ENCODE measurements around the gene ZNF10.

Gene ZNF10

DNA sequence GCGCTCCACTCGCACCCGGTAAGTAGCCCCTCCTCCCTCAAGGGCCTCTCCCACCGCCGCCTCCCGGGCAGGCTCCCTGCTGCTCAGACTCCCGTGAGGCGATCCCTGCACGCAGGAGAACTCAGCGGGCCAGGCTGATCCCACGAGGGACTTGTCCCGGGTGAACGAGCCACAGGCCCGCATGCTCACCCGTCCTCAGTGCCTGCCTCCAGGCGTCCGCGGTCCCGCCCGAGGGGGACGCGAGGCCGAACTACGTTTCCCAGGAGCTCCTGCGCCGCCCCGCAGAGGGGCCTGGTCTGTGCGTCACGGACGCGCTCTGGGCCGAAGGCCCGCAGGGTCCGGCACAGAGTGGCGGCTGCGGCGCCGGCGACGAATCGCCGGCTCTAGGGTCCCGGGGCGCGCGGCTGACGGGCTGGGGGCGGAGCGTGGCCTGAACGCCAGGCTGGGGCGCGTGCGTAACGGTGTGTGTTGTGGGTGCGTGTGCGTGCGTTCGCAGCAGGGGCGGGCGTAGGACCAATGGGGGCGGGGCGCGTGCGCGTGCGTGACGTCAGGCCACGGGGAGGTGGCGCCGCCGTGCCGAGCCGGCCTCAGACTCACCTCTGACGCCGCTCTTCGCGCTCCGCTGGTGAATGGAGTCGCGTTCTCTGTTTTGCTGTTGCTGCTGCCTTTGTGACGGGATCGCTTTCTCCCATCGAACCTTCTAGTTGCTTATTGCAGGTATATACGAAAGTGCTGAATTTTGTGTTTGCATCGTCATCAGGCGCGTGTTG, at the start of gene ZNF10, which contains the start of gene ZNF891:
TSS of gene ZNF10 (plus strand) at position 590 of the 770 bp plus-strand sequence. CDS start 13,866 bp downstream, outside the sequence.
TSS of gene ZNF891 (minus strand) at position 237 of the 770 bp plus-strand sequence. CDS start 8,356 bp downstream, outside the sequence.
- peak; percentile 99 for DNase-seq

DNA sequence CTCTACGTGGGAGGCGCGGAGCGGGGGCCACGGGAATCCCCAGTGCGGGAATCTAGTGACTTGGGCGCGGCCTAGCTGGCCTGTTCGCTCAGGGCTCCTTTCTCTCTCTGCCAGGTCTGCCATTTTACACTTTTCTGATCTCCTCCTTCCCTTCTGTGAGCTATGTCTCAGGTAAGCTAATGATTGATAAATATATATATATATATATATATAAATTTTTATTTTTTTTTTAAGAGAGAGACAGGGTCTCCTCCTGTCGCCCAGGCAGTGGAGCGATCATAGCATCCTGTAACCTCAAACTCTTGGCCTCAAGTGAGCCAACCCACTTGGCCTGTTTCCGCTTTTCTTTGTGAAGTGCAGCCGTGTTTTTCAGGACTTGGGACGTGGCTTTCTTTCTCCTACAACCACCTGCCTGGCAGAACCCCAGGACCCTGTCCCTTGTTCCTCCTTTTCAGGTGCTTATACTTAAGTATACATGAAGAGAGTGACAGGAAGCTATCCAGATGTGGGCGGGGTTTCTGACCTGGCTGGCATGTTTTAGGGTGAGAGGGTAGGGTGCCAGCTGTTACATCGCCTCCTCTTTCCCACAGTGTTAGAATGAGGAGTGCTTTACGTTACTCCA, 49.2 kb upstream of the ZNF10 start:
- peak; percentile 64 for DNase-seq

- DNase-seq = no peak
These were observed 47.1 kb upstream of the ZNF10 start for GRCh38 chr12:133083345-133083744.

DNA sequence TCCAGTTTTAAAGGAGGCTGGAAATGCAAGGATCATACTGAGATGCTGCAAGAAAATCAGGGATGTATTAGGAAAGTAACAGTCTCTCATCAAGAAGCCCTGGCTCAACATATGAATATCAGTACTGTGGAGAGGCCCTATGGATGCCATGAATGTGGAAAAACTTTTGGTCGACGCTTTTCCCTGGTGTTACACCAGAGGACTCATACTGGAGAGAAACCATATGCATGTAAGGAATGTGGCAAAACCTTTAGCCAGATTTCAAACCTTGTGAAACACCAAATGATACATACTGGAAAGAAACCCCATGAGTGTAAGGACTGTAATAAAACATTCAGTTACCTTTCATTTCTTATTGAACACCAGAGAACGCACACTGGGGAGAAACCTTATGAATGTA, 24.8 kb upstream of the ZNF10 start:
- DNase-seq = no peak

GRCh38 chr12:133106253-133106652, 24.2 kb upstream of the ZNF10 start:
- DNase-seq = no peak

- no peak for DNase-seq
These were observed 23.3 kb upstream of the ZNF10 start for GRCh38 chr12:133107121-133107520.

DNA sequence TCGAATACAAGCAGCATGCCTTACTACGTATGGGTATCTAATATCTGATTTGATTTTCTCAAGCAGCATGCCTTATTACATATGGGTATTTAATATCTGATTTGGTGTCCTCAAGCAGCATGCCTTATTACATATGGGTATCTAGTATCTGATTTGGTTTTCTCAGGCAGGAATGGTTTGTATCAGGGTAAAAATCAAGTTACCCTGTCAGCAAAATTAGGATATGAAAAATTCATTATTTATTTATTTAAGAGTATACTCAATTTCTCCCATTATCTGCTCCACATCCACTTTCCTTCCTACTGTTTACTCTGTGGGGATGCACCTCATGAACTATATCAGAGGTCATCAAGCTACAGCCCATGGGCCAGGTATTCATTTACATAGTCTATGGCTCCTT, 22.3 kb upstream of the ZNF10 start:
- no peak for DNase-seq

DNA sequence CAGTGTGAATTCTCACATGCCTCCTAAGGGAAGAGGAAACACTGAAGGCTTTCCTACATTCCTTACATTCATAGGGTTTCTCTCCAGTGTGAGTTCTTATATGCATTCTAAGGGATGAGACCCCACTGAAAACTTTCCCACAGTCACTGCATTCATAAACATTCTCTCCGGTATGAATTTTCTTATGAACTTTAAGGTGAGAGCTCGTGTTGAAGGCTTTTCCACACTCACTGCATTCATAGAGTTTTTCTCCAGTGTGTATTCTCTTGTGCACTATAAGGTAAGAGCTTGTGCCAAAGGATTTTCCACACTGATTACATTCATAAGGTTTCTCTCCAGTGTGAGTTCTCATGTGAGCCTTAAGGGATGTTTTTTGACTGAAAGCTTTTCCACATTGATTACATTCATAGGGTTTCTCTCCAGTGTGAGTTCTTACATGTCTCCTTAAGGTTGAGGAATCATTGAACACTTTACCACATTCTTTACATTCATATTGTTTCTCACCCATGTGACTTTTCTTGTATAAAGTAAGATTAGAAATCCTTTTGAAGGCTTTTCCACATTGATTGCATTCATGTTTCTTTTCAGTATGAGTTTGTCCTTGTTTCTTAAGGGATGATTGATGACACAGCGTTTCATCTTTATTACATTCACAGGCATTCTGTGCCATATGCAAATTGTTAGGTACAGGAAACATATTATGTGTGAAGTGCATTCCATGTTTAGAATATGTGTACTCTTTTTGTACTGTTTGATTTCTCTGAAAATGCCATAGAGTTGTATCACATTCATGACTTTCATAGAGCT, 9.8 kb upstream of the ZNF10 start:
- no peak for DNase-seq

DNA sequence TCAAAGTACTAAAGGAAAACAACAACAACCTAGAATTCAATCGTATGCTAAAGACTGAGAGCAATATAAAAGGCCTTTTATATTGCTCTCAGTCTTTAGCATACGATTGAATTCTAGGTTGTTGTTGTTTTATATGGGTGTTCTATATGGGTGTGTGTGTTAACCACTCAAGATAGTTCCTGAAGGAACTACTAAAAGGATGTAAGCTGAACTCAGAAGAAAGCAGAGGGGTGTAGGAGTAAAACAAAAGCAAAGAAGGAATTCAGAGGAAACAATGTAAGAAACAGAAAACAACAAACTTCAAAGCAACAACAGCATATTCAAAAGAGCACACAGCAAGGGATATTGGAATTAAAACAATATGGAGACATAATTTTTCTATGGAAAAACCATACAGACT, 5.8 kb upstream of the ZNF10 start:
- DNase-seq = no peak

GRCh38 chr12:133129368-133130037, 924 bp upstream of the ZNF10 start:
- DNase-seq = no peak

DNA sequence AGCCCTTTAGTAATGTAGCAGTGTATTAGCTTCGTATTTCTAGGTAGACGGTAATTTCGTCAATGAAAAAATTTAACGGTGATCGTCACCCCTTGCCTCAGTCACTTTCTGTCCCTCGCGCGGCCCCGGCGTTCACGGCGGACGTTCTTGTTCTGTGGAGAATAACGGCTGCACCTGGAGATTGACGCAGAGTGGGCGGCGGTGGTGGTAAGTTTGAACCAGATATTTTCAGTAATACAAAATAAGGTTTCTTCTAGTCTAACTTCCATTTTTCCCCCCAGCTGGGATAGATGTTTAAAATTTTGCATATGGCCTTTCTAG, 341 bp downstream of the ZNF10 start:
- DNase-seq = no peak

DNA sequence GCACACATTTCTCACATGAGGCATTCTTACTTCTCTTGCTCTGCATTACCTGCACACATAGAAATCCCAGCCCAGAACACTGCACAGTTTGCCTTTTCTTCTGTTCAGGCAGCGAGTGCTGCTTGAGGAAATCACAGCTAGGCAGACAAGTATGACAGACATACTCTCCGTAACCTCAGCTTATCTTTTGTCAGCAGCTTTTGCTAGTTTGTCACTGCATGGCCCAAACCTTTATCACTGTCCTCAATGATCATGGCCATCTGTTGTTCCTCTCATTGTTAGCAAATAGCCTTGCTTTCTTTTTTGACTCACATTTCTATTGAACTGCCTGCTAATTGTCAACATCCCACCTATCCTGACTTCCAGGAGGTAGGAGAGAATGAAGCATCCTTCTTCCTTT, 5.3 kb downstream of the ZNF10 start:
- no peak for DNase-seq

GRCh38 chr12:133145981-133146380, 15.6 kb downstream of the ZNF10 start:
- no peak for DNase-seq

GRCh38 chr12:133156125-133156690, 25.8 kb downstream of the ZNF10 start:
- DNase-seq = no peak

- DNase-seq = no peak
These were observed 35.3 kb downstream of the ZNF10 start for GRCh38 chr12:133165776-133166175.

- DNase-seq = no peak
These were observed 42.1 kb downstream of the ZNF10 start for GRCh38 chr12:133172491-133172890.

- no peak for DNase-seq
These were observed 44.5 kb downstream of the ZNF10 start for GRCh38 chr12:133174901-133175300.

DNA sequence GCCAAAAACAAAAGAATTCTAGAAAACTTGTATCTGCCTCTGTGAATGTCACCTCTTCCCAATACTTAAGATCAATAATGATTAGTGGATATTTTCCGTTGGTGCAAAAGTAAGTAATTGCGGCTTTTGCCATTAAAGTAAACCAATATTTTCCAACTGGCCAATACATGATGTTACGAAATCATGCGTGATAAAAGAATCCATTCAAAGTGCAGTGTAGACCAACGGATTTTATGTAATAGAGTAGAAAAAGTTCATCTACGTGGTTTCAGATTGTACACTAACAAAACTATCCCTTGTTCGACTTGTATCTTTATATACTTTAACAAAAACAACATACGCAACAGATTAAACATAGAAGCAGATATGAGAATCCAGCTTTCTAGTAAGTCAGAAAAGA, 50.2 kb downstream of the ZNF10 start:
- no peak for DNase-seq

- peak; percentile 95 for DNase-seq
These were observed 51.0 kb downstream of the ZNF10 start, which contains the start of gene ZNF268 for GRCh38 chr12:133181238-133181959. Gene ZNF268 (plus strand): TSS chr12:133181495. CDS start chr12:133181998, 503 bp downstream.

DNA sequence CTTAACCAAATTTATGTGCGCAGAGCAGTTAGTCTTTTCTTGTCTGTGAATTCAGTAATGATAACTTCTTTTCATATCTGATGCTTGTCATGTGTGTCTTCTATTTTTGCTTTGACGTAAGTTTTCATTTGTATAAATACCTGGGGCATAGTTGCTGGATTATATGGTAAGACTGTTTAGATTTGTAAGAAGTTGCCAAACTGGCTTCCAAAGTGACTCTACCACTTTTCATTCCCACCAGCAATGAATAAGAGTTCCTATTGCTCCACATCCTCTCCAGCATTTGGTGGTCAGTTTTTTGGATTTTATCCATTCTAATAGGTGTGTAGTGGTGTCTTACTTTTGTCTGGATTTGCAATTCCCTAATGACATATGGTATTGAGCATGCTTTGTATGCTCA, 59.7 kb downstream of the ZNF10 start:
- no peak for DNase-seq

DNA sequence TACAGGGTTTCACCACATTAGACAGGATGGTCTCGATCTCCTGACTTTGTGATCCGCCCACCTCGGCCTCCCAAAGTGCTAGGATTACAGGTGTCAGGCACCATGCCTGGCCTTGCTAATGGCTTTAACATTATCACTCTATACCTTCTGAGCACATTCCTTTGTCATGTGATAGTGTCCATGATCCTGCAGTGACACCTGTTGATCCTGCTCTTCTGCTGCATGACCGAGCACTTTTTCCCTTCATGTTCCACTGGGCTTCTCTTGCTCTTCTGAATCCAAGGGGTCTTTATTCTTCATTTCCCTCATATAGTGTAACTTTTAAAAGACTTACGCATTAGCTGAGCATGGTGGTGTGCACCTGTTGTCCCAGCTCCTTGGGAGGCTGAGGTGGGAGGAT, 62.4 kb downstream of the ZNF10 start:
- DNase-seq = no peak

- no peak for DNase-seq
These were observed 71.5 kb downstream of the ZNF10 start for GRCh38 chr12:133201888-133202287.

Data from activated effector memory CD4-positive, alpha-beta T cell treated with anti-CD3 and anti-CD28 coated beads, Interleukin-2, amount 50 U/mL, for 16 hours (primary cell).